AG08396 (cell line): Measurements from ENCODE around the gene NPAS4.
"Not testable (repeated sequence)": the region's sequence is repeated elsewhere in the genome, so short reads cannot be mapped to it uniquely, and the experiment has no call there.

ENCODE experiments used
- DNase-seq: peaks from one replicate; pipeline ENCODE4 v3.0.0; 2012; ENCODE audit warnings: low spot score, mixed read lengths

The NPAS4 gene

GRCh38 chr11:66457826-66458225 is 37.0 kb downstream of the NPAS4 start:
- DNase-seq = no peak

GRCh38 chr11:66459138-66459778 is 38.4 kb downstream of the NPAS4 start:
- DNase-seq = no peak

GRCh38 chr11:66462010-66462409 is 41.2 kb downstream of the NPAS4 start:
- no peak for DNase-seq

GRCh38 chr11:66462911-66463310 is 42.1 kb downstream of the NPAS4 start:
- no peak for DNase-seq

GRCh38 chr11:66464116-66464515 is 43.3 kb downstream of the NPAS4 start:
- not testable (repeated sequence) for DNase-seq

GRCh38 chr11:66464916-66465315 is 44.1 kb downstream of the NPAS4 start:
- no peak for DNase-seq

GRCh38 chr11:66465373-66466224 is 44.8 kb downstream of the NPAS4 start:
- DNase-seq = no peak

- peak; percentile 99 for DNase-seq
These were observed 45.6 kb downstream of the NPAS4 start, which contains the start of gene PELI3 for GRCh38 chr11:66466225-66467033. Gene PELI3 (plus strand): TSS chr11:66466905. CDS start chr11:66468129, 1,224 bp downstream.

GRCh38 chr11:66467034-66467659 is 46.3 kb downstream of the NPAS4 start:
- DNase-seq = peak; percentile 83

GRCh38 chr11:66467756-66468155 is 46.9 kb downstream of the NPAS4 start:
- no peak for DNase-seq

GRCh38 chr11:66468691-66469090 is 47.9 kb downstream of the NPAS4 start:
- no peak for DNase-seq

GRCh38 chr11:66469441-66469840 is 48.6 kb downstream of the NPAS4 start:
- no peak for DNase-seq

GRCh38 chr11:66470015-66470414 is 49.2 kb downstream of the NPAS4 start:
- DNase-seq = no peak

GRCh38 chr11:66471142-66471541 is 50.3 kb downstream of the NPAS4 start:
- DNase-seq = no peak

- DNase-seq = no peak
These were observed 51.2 kb downstream of the NPAS4 start for GRCh38 chr11:66472054-66472453.

GRCh38 chr11:66473167-66473566 is 52.3 kb downstream of the NPAS4 start:
- DNase-seq = no peak

- no peak for DNase-seq
These were observed 53.0 kb downstream of the NPAS4 start for GRCh38 chr11:66473608-66474515.

- DNase-seq = no peak
These were observed 54.7 kb downstream of the NPAS4 start for GRCh38 chr11:66475349-66476172.
